ENCODE results near the gene C1QL3.

- no peak for TF ChIP-seq EZH2 (IDR thresholded peaks at IDR 0.05; ENCODE audit: borderline replicate concordance, low read depth, low read length, poor library complexity, severe bottlenecking)
- TF ChIP-seq CTCF (conservative IDR thresholded peaks at IDR 0.05; ENCODE audit: low read depth, low read length), result no peak
These were observed 23.8 kb downstream of the C1QL3 start for GRCh38 chr10:16497911-16498310.

All from A673 (cell line).